ENCODE data around the gene TENT4B.
A peak's percentile ranks its signal among the peaks of the same experiment; 100 is the strongest.

Gene TENT4B

GRCh38 chr16:50152807-50153595 lies at the start of gene TENT4B:
TSS of gene TENT4B (plus strand) at chr16:50153306. CDS start at chr16:50153622, 316 bp downstream.
- TF ChIP-seq ZFX (IDR thresholded peaks at IDR 0.05; ENCODE audit: borderline replicate concordance) (no peak), CTCF (IDR thresholded peaks at IDR 0.05) (no peak)
- peak within 1 kb of the TSS; percentile 88 for H3K27ac ChIP-seq

GRCh38 chr16:50103764-50104163 lies 49.3 kb upstream of the TENT4B start:
- TF ChIP-seq CTCF (IDR thresholded peaks at IDR 0.05) (no peak), ZFX (IDR thresholded peaks at IDR 0.05; ENCODE audit: borderline replicate concordance) (no peak)
- H3K27ac ChIP-seq: no peak overlapping the region

- no peak overlapping the region for H3K27ac ChIP-seq
- TF ChIP-seq CTCF (IDR thresholded peaks at IDR 0.05) (no peak), ZFX (IDR thresholded peaks at IDR 0.05; ENCODE audit: borderline replicate concordance) (no peak)
These were observed 38.6 kb upstream of the TENT4B start for GRCh38 chr16:50114357-50115129.

- TF ChIP-seq CTCF (IDR thresholded peaks at IDR 0.05) (no peak), ZFX (IDR thresholded peaks at IDR 0.05; ENCODE audit: borderline replicate concordance) (no peak)
- H3K27ac ChIP-seq: no peak overlapping the region
These were observed 32.4 kb upstream of the TENT4B start for GRCh38 chr16:50120711-50121110.

- H3K27ac ChIP-seq: no peak overlapping the region
- TF ChIP-seq CTCF (IDR thresholded peaks at IDR 0.05) (no peak), ZFX (IDR thresholded peaks at IDR 0.05; ENCODE audit: borderline replicate concordance) (no peak)
These were observed 31.8 kb upstream of the TENT4B start for GRCh38 chr16:50121278-50121677.

GRCh38 chr16:50121721-50122445 lies 31.2 kb upstream of the TENT4B start:
- TF ChIP-seq ZFX (IDR thresholded peaks at IDR 0.05; ENCODE audit: borderline replicate concordance) (no peak), CTCF (IDR thresholded peaks at IDR 0.05) (no peak)
- H3K27ac ChIP-seq: no peak overlapping the region
